GM19468 (cell line): ENCODE data around the gene MIER3.

Experiments used
- ATAC-seq: cut with Tn5 transposase; IDR thresholded peaks from one replicate; pipeline ENCODE4 v1.9.1; 2021; ENCODE audit warnings: mild to moderate bottlenecking, moderate library complexity, moderate number of reproducible peaks; ENCODE audit not compliant: unreplicated experiment; ENCODE audit errors: extremely low read depth

Gene MIER3

DNA sequence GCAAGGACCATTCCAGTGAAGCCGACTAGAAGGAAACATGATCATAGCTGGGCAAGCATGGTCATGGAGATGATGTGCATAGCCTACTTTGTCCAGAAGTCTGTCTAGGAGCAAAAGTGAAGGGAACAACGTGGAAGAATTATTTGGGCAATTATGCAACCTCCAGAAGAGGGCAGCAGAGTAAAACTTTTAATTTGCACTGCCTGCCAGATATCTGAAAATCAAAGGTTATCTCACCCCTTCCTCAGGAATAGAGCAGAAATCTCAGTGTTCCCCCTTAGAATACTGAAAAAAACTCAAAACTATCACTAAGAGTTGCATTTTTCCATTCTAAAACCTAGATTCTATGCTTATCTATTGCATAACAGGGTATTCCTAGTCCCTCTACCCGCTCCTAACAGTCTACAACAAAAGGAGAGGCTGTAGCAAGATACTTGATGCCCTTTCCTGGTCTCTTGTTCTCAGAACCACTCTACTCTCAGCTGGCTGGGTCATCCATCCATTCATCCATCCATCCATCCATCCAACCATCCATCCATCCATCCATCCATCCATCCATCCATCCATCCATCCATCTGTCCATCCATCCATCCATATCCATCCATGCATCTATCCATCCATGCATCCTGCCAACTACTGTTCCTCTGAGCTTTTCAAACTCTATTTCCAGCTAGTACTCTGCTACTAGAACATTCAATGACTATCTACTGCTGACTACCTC lies 50.9 kb downstream of the MIER3 start:
- ATAC-seq = no peak

DNA sequence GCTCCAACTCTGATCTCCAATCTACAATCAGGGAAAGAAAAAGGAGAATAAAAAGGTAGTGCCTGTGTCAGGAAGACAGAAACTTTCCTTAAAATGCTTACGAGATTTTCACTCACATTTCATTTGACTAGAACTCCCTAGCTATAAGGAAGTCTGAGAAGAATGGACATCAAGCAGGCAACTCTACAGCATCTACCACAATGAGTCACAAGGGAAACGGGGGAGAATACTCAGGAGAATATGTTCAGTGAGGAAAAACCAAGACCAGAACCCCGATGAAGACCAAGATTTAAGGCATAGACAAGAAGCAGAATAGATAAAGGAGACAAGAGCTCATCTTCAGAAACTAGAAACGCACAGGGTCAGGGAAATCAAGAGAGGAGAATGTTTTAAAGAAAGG lies 51.5 kb downstream of the MIER3 start:
- ATAC-seq = no peak

GRCh38 chr5:56898213-56898612 lies 53.7 kb downstream of the MIER3 start:
- ATAC-seq = no peak

GRCh38 chr5:56896763-56897162 lies 55.2 kb downstream of the MIER3 start:
- ATAC-seq = no peak

- no peak for ATAC-seq
Measured at GRCh38 chr5:56893251-56893951, 58.5 kb downstream of the MIER3 start.

DNA sequence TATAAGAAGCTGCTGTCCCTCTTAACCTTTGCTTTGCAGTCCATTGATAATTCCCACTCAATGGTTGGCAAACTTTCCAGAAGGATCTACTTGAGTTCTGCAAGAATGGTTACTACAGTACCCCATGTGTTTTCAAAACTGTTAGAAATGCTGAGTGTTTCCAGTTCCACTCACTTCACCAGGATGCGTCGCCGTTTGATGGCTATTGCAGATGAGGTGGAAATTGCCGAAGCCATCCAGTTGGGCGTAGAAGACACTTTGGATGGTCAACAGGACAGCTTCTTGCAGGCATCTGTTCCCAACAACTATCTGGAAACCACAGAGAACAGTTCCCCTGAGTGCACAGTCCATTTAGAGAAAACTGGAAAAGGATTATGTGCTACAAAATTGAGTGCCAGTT lies 70.4 kb downstream of the MIER3 start:
- ATAC-seq = no peak

DNA sequence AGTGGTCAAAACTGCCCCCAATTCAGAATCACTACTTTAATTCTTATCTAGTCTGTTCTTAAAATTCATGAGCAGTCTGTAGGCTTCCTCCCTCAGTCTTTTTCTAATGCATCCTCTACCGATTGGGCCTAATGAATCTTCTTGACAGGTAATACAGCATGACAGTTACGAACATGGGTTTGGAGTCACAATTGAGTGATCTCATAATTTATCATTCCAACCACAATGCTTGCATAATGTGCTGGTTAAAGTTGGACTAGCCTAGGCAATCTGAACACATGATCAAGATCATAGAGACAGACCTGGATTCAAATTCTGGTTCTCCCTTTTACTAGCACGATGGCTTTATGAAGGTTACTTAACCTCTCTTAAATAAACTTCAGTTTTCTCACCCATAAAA lies 75.6 kb downstream of the MIER3 start:
- no peak for ATAC-seq

- ATAC-seq = no peak
Measured at GRCh38 chr5:56873056-56873455, 78.9 kb downstream of the MIER3 start.

DNA sequence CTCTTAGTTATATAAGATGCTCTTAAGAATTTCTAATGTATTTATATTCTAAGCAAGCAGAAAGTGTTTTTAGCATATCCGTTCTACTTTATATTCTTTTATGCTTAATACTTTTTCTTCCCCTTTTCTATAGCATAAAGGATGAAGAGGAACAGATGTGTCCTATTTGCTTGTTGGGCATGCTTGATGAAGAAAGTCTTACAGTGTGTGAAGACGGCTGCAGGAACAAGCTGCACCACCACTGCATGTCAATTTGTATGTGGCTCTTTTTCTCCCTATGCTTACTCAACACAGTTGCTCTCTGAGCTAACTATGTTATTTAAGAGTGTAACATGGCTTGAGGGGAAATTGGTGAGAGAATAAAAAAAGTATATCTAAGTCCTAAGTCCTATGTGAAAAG lies 80.1 kb downstream of the MIER3 start:
- no peak for ATAC-seq
